NCI-H774 (cell line): Measurements from ENCODE around the gene EIF4A3.
A peak's percentile ranks its signal among the peaks of the same experiment; 100 is the strongest.

Experiments used
- DNase-seq: peaks from one replicate; lab custom pipeline; 2025; lab: John Stamatoyannopoulos, UW

Gene EIF4A3

DNA sequence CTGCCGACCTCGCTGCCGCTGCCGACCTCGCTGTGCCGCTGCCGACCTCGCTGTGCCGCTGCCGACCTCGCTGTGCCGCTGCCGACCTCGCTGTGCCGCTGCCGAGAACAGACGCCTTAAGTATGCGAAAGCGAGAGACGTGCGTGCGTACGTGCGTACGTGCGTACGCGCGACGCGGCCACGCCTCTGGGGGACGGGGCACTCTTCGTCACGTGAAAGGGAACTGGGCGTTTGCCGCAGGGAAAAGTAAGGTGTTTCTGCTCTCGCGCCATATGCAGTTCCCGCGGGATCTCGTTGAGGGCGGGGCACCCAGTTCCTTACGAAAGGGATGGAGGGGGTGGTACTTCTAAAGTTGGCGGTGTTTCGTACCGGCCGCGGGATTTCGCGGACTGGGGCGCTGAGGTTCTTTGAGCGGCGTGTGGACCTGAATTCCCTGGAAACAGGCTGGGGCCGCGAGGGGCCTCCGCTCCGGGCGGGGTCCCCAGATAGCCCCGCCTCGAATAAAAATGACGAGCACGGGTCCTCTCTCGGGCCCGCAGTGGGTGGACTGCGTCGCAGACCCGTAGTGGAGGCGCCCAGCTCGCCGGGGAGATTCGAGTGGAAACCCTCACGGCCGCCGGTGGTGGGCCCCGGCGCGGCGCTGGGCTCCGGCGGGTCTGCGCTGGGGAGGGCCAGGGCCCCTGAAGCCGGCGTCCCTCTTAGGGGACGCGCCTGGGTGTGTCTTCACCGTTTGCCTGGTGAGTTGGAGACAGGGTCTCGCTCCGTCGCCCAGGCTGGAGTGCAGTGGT is at the start of gene EIF4A3:
Gene EIF4A3, minus strand, starts transcription at position 94 of the 788 bp plus-strand sequence. CDS start 167 bp downstream, outside the sequence.
- DNase-seq: peak; percentile 100

GRCh38 chr17:80196652-80197051 is 49.7 kb upstream of the EIF4A3 start:
- DNase-seq: no peak

GRCh38 chr17:80195671-80196529 is 49.0 kb upstream of the EIF4A3 start:
- no peak for DNase-seq

GRCh38 chr17:80195141-80195540 is 48.2 kb upstream of the EIF4A3 start:
- no peak for DNase-seq

- no peak for DNase-seq
Observed at GRCh38 chr17:80191865-80192661, 45.1 kb upstream of the EIF4A3 start.

- DNase-seq: no peak
Observed at GRCh38 chr17:80191192-80191591, 44.3 kb upstream of the EIF4A3 start.

- no peak for DNase-seq
Observed at GRCh38 chr17:80190716-80191115, 43.8 kb upstream of the EIF4A3 start.

GRCh38 chr17:80189611-80190010 is 42.7 kb upstream of the EIF4A3 start:
- no peak for DNase-seq

GRCh38 chr17:80187515-80187941 is 40.6 kb upstream of the EIF4A3 start:
- DNase-seq: no peak

DNA sequence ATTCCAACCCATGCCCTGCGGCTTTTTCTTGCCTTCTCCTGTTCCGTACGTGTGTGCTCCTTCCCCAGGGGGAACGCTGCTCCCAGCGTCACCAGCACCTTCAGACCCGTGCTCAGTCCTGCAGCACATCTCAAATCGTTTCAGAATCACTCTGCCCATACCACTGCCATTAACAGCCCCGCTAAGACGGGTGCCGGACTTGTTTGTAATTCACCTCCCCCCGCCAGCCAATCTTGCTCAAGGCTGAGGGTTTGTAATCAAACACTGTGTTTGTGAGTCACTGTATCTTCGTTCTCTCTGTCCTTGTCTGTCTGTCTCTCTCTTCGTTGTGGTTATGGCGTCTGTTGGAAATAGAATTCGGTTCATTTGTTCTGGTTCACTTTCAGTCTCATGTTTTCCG is 40.2 kb upstream of the EIF4A3 start:
- no peak for DNase-seq

DNA sequence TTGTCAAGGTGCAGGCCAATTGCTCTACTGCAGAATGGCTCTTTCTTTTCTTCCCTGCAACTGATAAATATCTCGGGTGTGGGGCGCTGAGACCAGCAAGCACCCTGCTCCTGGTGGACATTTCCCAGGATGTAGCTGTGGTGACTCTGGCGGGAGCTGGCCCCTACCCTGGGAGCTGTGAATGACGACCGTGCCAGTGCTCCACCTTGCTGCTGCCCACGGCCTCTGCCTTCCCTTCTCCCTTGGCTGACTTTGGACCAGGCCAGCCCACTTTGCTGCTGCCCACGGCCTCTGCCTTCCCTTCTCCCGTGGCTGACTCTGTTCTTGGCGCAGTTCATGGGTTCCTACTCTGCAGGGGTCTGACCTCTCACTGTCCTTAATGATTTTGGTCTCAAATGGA is 39.0 kb upstream of the EIF4A3 start:
- no peak for DNase-seq

DNA sequence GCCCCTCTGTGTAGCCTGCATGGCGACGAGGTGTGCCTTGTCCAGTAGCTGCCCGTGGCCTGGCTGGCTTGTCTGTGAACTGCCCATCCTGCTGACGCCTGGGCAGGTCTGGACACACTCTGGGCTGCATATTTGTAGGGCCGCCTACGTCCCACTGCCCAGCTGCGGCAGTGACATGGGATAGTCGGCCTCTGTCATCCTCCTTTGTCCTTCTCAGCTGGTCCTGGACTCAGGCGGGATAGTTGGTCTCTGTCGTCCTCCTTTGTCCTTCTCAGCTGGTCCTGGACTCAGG is 37.4 kb upstream of the EIF4A3 start:
- no peak for DNase-seq

- DNase-seq: no peak
Observed at GRCh38 chr17:80183581-80184422, 36.9 kb upstream of the EIF4A3 start.

GRCh38 chr17:80182845-80183223 is 35.9 kb upstream of the EIF4A3 start:
- no peak for DNase-seq

DNA sequence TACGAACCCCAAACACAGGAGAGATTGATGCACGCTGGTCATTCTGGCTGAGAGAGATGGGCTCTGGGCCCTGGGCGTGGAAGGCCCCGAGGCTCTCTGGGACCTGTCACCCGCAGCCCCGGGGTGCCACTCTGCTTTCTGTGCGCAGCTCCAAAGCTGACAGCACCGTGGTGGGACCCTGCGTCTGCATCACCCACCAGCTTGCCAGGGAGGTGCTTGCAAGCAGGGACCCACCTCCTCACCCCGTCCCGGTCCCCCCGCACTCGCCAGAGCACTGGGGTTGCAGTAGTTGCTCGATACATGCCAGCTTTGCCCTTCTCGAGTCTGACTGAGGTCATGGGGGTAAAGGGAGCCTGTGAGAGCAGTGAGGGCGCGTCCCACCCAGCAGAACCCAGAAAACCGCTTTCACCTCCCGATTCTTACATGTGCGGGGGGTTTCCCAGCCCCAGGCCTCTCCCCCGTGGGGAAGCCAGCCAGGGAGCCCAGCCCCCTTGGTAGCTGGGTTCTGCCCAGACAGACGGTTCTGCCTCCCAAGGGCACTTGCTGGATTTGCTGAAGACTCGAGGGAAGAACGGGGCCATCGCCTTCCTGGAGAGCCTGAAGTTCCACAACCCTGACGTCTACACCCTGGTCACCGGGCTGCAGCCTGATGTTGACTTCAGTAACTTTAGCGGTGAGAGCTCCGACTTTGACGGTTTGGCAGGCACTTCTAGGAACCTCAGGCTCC is 35.4 kb upstream of the EIF4A3 start:
- DNase-seq: no peak

DNA sequence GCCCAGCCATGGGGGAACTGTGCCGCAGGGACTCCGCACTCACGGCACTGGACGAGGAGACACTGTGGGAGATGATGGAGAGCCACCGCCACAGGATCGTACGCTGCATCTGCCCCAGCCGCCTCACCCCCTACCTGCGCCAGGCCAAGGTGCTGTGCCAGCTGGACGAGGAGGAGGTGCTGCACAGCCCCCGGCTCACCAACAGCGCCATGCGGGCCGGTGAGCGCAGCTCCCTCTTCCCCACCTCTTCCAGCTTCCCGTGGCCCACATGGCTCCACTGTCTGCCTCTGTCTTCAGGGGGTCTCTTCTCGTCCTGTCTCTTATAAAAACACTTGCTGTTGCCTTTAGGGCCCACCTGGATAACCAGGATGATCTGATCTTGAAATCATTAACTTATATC is 34.5 kb upstream of the EIF4A3 start:
- DNase-seq: no peak

DNA sequence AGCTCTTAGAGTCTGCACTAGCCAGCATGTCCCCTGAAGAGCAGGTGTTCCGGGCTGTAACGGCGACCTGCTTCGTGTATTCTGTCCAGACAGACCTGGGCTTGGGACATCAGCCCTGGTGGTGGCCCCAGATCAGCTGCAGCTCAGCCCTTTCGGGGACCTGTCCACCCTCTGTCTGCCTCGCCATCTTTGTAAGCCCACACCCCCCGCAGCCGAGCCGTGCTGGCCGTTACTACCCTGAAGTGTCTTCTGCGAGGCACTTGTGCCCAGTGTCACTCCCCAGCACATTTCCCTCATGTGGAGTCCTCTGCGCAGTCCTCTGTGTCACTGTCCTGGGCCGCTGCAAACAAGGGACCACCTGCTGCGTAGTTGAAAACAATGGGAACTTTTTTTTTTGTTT is 33.3 kb upstream of the EIF4A3 start:
- DNase-seq: no peak

DNA sequence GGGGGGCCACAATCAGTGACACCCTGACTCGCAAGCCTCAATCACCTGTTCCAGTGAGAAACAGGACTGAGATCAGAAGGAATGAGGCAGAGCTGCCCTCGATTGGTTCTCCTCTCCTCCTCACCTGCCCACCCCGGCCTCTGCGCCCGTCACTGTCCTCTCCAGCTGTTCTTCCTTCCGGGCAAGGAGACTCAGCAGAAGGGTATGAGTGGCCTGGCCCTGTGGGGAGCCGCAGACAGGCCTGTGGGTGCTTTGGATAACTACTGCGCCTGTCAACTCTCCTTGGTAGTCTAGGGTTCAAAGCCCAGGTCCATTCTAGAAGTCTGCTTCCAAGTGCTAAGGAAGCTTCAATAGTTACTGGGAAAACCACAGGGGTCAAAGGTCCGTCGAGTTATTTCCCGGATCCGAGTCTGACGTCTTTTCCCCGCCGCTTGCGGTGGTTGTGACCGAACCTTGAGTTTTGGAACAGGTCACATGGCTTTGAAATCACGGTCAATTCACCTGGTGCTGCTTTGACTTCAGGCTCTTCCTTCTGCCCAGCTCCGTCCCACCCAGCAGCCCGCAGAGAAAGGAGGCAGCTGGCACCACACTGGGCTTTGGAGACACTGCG is 31.2 kb upstream of the EIF4A3 start:
- no peak for DNase-seq

DNA sequence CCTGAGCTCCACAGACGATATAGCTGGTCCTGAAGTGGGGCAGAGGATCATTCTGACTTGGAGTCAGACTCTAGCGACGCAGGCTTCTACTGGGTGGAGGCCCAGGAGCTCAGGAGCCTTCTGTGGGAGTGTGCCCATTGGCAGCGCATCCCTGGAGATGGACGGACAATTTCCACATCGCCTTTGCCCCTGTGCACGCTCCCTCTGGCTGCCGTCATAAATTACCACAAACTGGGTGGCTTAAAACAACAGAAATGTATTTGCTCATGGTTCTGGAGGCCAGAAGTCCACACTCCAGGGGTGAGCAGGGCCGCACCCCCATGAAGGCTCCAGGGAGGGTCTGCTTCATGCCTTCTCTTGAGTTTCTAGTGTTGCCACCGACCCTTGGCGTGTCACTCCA is 29.8 kb upstream of the EIF4A3 start:
- no peak for DNase-seq

DNA sequence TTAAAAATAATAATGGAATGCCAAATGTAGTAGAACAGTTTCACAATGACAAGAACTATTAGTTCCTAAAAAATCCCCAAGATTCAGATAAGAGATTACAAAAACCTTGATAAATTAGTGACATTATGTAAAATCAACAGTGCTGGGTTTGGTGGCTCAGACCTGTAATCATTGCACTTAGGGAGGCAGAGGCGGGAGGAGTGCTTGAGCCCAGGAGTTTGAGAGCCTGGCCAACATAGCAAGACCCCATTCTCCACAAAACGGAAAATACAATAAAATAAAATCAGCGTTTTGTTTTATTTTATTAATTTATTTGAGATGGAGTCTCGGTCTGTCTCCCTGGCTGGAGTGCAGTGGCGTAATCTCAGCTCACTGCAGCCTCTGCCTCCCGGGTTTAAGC is 27.0 kb upstream of the EIF4A3 start:
- DNase-seq: no peak

- DNase-seq: no peak
Observed at GRCh38 chr17:80173126-80173525, 26.2 kb upstream of the EIF4A3 start.
